Transverse colon (tissue), 4 donors: Measurements from ENCODE around the gene LRRC49.

Experiments used
- POLR2AphosphoS5 ChIP-seq, 3 donors: sonication (generic); formaldehyde crosslinking; IDR thresholded peaks; one replicate each; pipeline ENCODE4 v1.6.1; 2016; ENCODE audit warnings: antibody characterized with exemption in 3 of 3
- TF ChIP-seq, protein P1 (sequence below), 5 experiments: fragments of 200-600 bp in 3 of 5; fragments of 450-650 bp in 2 of 5; sonication (generic) in 3 of 5; IDR thresholded peaks; 1 replicate in 2 of 5; 2 replicates in 3 of 5; pipeline ENCODE4 v1.5.1; 2016 to 2017; ENCODE audit warnings: antibody characterized with exemption in 5 of 5, inconsistent platforms in 3 of 5, mild to moderate bottlenecking in 2 of 5, moderate library complexity in 1 of 5

DNA sequence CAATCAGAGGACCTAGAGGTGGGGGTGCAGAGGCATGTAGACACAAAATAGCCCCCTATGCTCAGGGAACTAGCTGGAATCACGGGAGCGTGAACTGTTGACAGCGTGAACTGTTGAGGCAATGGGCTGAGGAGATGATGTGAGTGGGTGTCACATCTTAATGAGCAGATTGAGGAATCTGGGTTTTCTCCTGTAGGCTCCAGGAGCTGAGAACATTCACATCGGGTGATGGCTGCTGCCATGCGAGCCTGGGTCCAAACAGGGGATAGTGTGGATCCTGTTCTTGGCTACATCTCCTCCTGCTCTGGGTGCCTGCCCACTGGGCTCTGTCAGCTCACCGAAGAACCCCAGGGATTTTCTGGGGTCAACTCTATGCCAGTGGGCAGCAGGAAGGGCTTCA is 40.7 kb upstream of the LRRC49 start:
- TF ChIP-seq, protein P1, sequence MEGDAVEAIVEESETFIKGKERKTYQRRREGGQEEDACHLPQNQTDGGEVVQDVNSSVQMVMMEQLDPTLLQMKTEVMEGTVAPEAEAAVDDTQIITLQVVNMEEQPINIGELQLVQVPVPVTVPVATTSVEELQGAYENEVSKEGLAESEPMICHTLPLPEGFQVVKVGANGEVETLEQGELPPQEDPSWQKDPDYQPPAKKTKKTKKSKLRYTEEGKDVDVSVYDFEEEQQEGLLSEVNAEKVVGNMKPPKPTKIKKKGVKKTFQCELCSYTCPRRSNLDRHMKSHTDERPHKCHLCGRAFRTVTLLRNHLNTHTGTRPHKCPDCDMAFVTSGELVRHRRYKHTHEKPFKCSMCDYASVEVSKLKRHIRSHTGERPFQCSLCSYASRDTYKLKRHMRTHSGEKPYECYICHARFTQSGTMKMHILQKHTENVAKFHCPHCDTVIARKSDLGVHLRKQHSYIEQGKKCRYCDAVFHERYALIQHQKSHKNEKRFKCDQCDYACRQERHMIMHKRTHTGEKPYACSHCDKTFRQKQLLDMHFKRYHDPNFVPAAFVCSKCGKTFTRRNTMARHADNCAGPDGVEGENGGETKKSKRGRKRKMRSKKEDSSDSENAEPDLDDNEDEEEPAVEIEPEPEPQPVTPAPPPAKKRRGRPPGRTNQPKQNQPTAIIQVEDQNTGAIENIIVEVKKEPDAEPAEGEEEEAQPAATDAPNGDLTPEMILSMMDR (IDR thresholded peaks at IDR 0.05): no peak
- no peak for TF ChIP-seq POLR2AphosphoS5 (IDR thresholded peaks at IDR 0.05)
